Peyer's patch (tissue), 4 donors: ENCODE measurements around the gene ZNF492.
"Not testable (repeated sequence)": the region's sequence is repeated elsewhere in the genome, so short reads cannot be mapped to it uniquely, and the experiment has no call there.

Experiments
- CTCF ChIP-seq, 6 experiments: fragments of 450-650 bp in 4 of 6; fragments of 200-600 bp in 2 of 6; sonication (generic) in 1 of 6; IDR thresholded peaks; one replicate each; pipeline ENCODE4 v1.5.1; 2017 to 2019; ENCODE audit warnings: antibody characterized with exemption in 6 of 6, mild to moderate bottlenecking in 3 of 6, moderate library complexity in 1 of 6
- POLR2A ChIP-seq, 2 donors: fragments of 450-650 bp; IDR thresholded peaks; one replicate each; pipeline ENCODE4 v1.5.1; 2017; ENCODE audit warnings: antibody characterized with exemption in 2 of 2, mild to moderate bottlenecking in 2 of 2, moderate library complexity in 2 of 2

GRCh38 chr19:22617181-22617580, 16.9 kb upstream of the ZNF492 start:
- TF ChIP-seq CTCF, POLR2A (IDR thresholded peaks at IDR 0.05): not testable (repeated sequence)
